CD4-positive, alpha-beta T cell (primary cell): ENCODE measurements around the gene OR10A3. TPM values are rescaled to one million over a fixed set of nuclear protein-coding genes. Genes with fewer than 3 reads are reported as not detected.

Source experiments
- ATAC-seq: fragments of 200-7000 bp; cut with Tn5 transposase; one replicate; pipeline ENCODE4 v1.10.0; 2022; ENCODE audit warnings: mild to moderate bottlenecking; ENCODE audit not compliant: poor library complexity
- CTCF ChIA-PET: fragments of 350-600 bp; sonication (Branson Sonifier 250); formaldehyde crosslinking; loops from one replicate; lab custom pipeline; 2021; ENCODE audit warnings: antibody characterized with exemption, inconsistent platforms; lab: Charles Lee
- POLR2A ChIA-PET: fragments of 350-600 bp; sonication (Branson Sonifier 250); formaldehyde crosslinking; loops from one replicate; lab custom pipeline; 2021; ENCODE audit warnings: antibody characterized with exemption, inconsistent platforms; lab: Charles Lee
- DNase-seq, 14 experiments: peaks; one replicate each; pipeline ENCODE4 v3.0.0-alpha.2; 2013 to 2020; ENCODE audit warnings: mixed read lengths in 2 of 14
- H3K27ac ChIP-seq, 2 donors: one replicate each; pipeline versions ENCODE4 v1.5.1 to v1.7.0; 2013; ENCODE audit warnings: low read length in 2 of 2, low read depth in 1 of 2, mild to moderate bottlenecking in 1 of 2
- H3K27me3 ChIP-seq, 2 experiments: 1 replicate in 1 of 2; 2 replicates in 1 of 2; pipeline versions ENCODE4 v1.6.1 to v1.7.0; 2013; ENCODE audit warnings: low read length in 2 of 2, control low read depth in 1 of 2, mild to moderate bottlenecking in 1 of 2, moderate library complexity in 1 of 2; ENCODE audit not compliant: insufficient read depth in 2 of 2, control insufficient read depth in 1 of 2
- H3K36me3 ChIP-seq: one replicate; pipeline ENCODE4 v1.6.1; 2013; ENCODE audit warnings: low read length, control low read depth; ENCODE audit not compliant: insufficient read depth
- H3K4me1 ChIP-seq: one replicate; pipeline ENCODE4 v1.6.1; 2013; ENCODE audit warnings: low read length, control low read depth; ENCODE audit not compliant: insufficient read depth
- H3K4me3 ChIP-seq: one replicate; pipeline ENCODE4 v1.5.1; 2013; ENCODE audit warnings: mild to moderate bottlenecking, low read length, moderate library complexity
- H3K9me3 ChIP-seq, 2 experiments: 1 replicate in 1 of 2; 2 replicates in 1 of 2; pipeline versions ENCODE4 v1.6.1 to v1.7.0; 2013; ENCODE audit warnings: low read length in 2 of 2, mild to moderate bottlenecking in 2 of 2, control low read depth in 1 of 2, moderate library complexity in 1 of 2; ENCODE audit not compliant: control insufficient read depth in 1 of 2, insufficient read depth in 1 of 2
- H3K27ac Mint-ChIP-seq: one replicate; pipeline ENCODE4 v1.8.0; 2020; ENCODE audit warnings: mixed read lengths
- H3K27me3 Mint-ChIP-seq: one replicate; pipeline ENCODE4 v1.8.0; 2021; ENCODE audit warnings: mixed read lengths
- H3K36me3 Mint-ChIP-seq: one replicate; pipeline ENCODE4 v1.8.0; 2021; ENCODE audit warnings: low read depth, mixed read lengths
- H3K4me1 Mint-ChIP-seq: one replicate; pipeline ENCODE4 v1.8.0; 2021; ENCODE audit warnings: low read depth, mixed read lengths
- H3K4me3 Mint-ChIP-seq: one replicate; pipeline ENCODE4 v1.8.0; 2020; ENCODE audit warnings: mild to moderate bottlenecking, mixed read lengths
- H3K9me3 Mint-ChIP-seq: one replicate; pipeline ENCODE4 v1.8.0; 2020; ENCODE audit warnings: mixed read lengths
- CTCF ChIP-seq: fragments of 200-600 bp; IDR thresholded peaks from one replicate; pipeline ENCODE4 v1.8.0; 2022; ENCODE audit warnings: antibody characterized with exemption, mild to moderate bottlenecking
- intact Hi-C, 2 experiments: fragments of 100-400 bp; cut with DNase I in 1 of 2; cut with micrococcal nuclease in 1 of 2; formaldehyde crosslinking; loops; one replicate each; pipeline versions ENCODE4 v1.15.1 to v1.9.0; 2023 to 2025; cut with DNase I, micrococcal nuclease
- total RNA-seq, 174 experiments: library from RNA in 2 of 174; stranded (reverse) in 2 of 174; gene quantifications; one replicate each; pipeline ENCODE4 v1.2.3 and lab custom pipeline; 2021 to 2026

OR10A3 gene
- total RNA-seq, 2 experiments from 2014 or later = not detected

GRCh38 chr11:7949934-7950333 is 8.4 kb upstream of the OR10A3 start:
- no peak overlapping the region for H3K4me3 Mint-ChIP-seq
- POLR2A ChIA-PET = no interaction called here
- Histone ChIP-seq H3K27ac (no peak overlapping the region), H3K27me3 (peaks cover 2 to 15% of the 10 kb centered on the region in 2 experiments), H3K36me3 (no peaks in the 10 kb centered on the region), H3K4me1 (no peaks in the 10 kb centered on the region), H3K4me3 (no peak overlapping the region), H3K9me3 (peaks cover 4 to 10% of the 10 kb centered on the region in 2 experiments)
- no peak for DNase-seq
- H3K27ac Mint-ChIP-seq = no peak overlapping the region
- no peak for ATAC-seq
- no peak for TF ChIP-seq CTCF
- intact Hi-C loops = no loop called here
- H3K27me3 Mint-ChIP-seq = peaks cover 49% of the 10 kb centered on the region
- no peaks in the 10 kb centered on the region for H3K9me3 Mint-ChIP-seq
- no peaks in the 10 kb centered on the region for H3K4me1 Mint-ChIP-seq
- no peaks in the 10 kb centered on the region for H3K36me3 Mint-ChIP-seq
- CTCF ChIA-PET = no interaction called here

- no peaks in the 10 kb centered on the region for H3K4me1 ChIP-seq
- DNase-seq (no peak), ATAC-seq (no peak)
- intact Hi-C loops = no loop called here
- H3K4me3 ChIP-seq = no peak overlapping the region
- H3K9me3 ChIP-seq = peaks cover 10 to 23% of the 10 kb centered on the region in 2 experiments
- Mint-ChIP-seq H3K27ac (no peak overlapping the region), H3K4me3 (no peak overlapping the region), H3K36me3 (no peaks in the 10 kb centered on the region), H3K4me1 (no peaks in the 10 kb centered on the region), H3K9me3 (peaks cover 8% of the 10 kb centered on the region), H3K27me3 (peaks cover 28% of the 10 kb centered on the region)
- TF ChIP-seq CTCF = no peak
- ChIA-PET POLR2A (no interaction called here), CTCF (no interaction called here)
- H3K27ac ChIP-seq = no peak overlapping the region
- no peaks in the 10 kb centered on the region for H3K36me3 ChIP-seq
- H3K27me3 ChIP-seq = peaks cover 2 to 9% of the 10 kb centered on the region in 2 experiments
Measured at GRCh38 chr11:7944123-7944522, 2.6 kb upstream of the OR10A3 start.

GRCh38 chr11:7941146-7941545 is 362 bp downstream of the OR10A3 start:
- TF ChIP-seq CTCF = no peak

More at GRCh38 chr11:7941146-7941545, 362 bp downstream of the OR10A3 start:
- Mint-ChIP-seq H3K36me3 (no peaks in the 10 kb centered on the region), H3K4me1 (no peaks in the 10 kb centered on the region), H3K27me3 (peaks cover 15% of the 10 kb centered on the region), H3K9me3 (peaks cover 8% of the 10 kb centered on the region), H3K27ac (no peak overlapping the region), H3K4me3 (no peak overlapping the region)
- Histone ChIP-seq H3K27me3 (peaks cover 0 to 3% of the 10 kb centered on the region in 2 experiments), H3K4me3 (no peak overlapping the region), H3K9me3 (peaks cover 8 to 23% of the 10 kb centered on the region in 2 experiments), H3K4me1 (no peaks in the 10 kb centered on the region), H3K27ac (no peak overlapping the region), H3K36me3 (no peaks in the 10 kb centered on the region)
- CTCF ChIA-PET = no interaction called here
- ATAC-seq = no peak
- POLR2A ChIA-PET = no interaction called here
- intact Hi-C loops = no loop called here
- no peak for DNase-seq
